ENCODE data around the gene DACH1. TPM values are rescaled to one million over a fixed set of nuclear protein-coding genes. Genes with fewer than 3 reads are reported as not detected.

The DACH1 gene
- polyA plus RNA-seq, 3 donors, result 0.03 to 0.69 (median 0.26) TPM

DNA sequence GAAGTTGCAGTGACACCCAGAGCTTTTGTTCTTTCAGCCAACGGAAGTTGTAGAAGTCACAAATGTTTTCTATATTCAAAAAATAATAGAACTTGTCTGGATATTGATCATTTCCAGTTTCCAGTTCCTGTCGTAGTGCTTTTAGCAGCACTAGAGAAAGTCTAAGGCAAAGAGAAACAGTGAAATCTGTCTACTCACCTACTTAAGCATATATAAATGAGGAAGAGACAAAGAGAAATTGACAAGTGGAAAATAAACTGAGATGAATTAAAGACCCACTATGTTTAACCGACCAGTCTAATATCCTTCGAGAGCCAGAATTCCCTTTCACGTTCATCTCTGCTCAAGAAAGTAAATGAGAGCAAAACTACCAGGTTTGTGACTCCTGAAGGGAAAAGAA lies 36.7 kb downstream of the DACH1 start:
- Mint-ChIP-seq H3K27ac (peak overlapping the region in 3 of 7 donors; percentile 41 to 75 (median 46)), H3K9me3 (peaks cover 0 to 2% (median 0%) of the 10 kb centered on the region in 7 donors), H3K36me3 (no peaks in the 10 kb centered on the region), H3K4me3 (peak overlapping the region; percentile 46 to 68), H3K4me1 (peaks cover 36% of the 10 kb centered on the region), H3K27me3 (ENCODE audit: low read depth in 3 of 3) (peaks cover 0 to 1% (median 0%) of the 10 kb centered on the region in 3 donors)
- Histone ChIP-seq H3K79me2 (ENCODE audit: insufficient read depth, low read length) (peaks cover 52% of the 10 kb centered on the region), H3K9ac (ENCODE audit: insufficient read depth, low read length, poor library complexity, severe bottlenecking) (no peak overlapping the region), H3K4me2 (replicated peaks; ENCODE audit: extremely low read depth, low read length, poor library complexity, severe bottlenecking) (peak overlapping the region; percentile 47), H2AFZ (ENCODE audit: insufficient read depth, low read depth, low read length, poor library complexity, severe bottlenecking) (peak overlapping the region; percentile 54), H3K4me1 (ENCODE audit: control insufficient read depth in 1 of 2, insufficient read depth in 2 of 2, low read length in 2 of 2) (peaks cover 18 to 25% of the 10 kb centered on the region in 2 donors), H3K36me3 (replicated peaks in 1 of 2; ENCODE audit: control insufficient read depth in 1 of 2, insufficient read depth in 2 of 2, low read length in 2 of 2) (no peaks in the 10 kb centered on the region), H3K4me3 (replicated peaks in 1 of 3; ENCODE audit: low read depth in 2 of 3, low read length in 3 of 3) (peak overlapping the region in 1 of 3 experiments; percentile 27), H3K9me3 (replicated peaks in 1 of 2; ENCODE audit: control insufficient read depth in 1 of 2, insufficient read depth in 1 of 2, low read length in 2 of 2) (no peaks in the 10 kb centered on the region), H4K20me1 (ENCODE audit: insufficient read depth, low read length) (no peaks in the 10 kb centered on the region), H3K27ac (ENCODE audit: low read depth in 1 of 2, low read length in 2 of 2) (peak overlapping the region in 1 of 2 donors; percentile 51), H3K27me3 (ENCODE audit: control insufficient read depth in 2 of 2, insufficient read depth in 2 of 2, low read length in 2 of 2) (no peaks in the 10 kb centered on the region)
- TF ChIP-seq, protein P1, sequence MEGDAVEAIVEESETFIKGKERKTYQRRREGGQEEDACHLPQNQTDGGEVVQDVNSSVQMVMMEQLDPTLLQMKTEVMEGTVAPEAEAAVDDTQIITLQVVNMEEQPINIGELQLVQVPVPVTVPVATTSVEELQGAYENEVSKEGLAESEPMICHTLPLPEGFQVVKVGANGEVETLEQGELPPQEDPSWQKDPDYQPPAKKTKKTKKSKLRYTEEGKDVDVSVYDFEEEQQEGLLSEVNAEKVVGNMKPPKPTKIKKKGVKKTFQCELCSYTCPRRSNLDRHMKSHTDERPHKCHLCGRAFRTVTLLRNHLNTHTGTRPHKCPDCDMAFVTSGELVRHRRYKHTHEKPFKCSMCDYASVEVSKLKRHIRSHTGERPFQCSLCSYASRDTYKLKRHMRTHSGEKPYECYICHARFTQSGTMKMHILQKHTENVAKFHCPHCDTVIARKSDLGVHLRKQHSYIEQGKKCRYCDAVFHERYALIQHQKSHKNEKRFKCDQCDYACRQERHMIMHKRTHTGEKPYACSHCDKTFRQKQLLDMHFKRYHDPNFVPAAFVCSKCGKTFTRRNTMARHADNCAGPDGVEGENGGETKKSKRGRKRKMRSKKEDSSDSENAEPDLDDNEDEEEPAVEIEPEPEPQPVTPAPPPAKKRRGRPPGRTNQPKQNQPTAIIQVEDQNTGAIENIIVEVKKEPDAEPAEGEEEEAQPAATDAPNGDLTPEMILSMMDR (IDR thresholded peaks at IDR 0.05), result no peak
- no CpG with 5 or more reads among the region's 5 CpGs for WGBS (ENCODE audit: insufficient coverage)
- no peak for DNase-seq
- intact Hi-C loops (cut with micrococcal nuclease), result no loop called here

DNA sequence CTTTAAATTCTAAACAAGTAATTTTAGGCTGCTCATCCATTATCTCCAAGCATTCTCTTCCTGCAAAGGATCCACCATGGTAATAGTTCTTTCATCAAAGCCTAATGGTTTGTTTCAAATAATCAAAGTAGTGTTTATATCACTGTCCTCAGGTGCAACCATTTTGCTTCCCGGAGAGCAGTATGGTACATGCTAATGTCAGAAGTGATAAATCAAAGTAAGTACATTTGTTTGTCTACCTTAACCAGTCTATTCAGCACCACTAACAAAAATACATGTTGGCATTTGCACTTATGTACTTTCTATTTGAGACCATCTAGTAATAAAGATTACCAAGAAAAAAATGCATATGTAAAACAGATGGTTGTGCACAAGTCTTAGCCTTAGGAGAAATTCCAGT lies 37.5 kb downstream of the DACH1 start:
- Histone ChIP-seq H3K27me3 (ENCODE audit: control insufficient read depth in 2 of 2, insufficient read depth in 2 of 2, low read length in 2 of 2) (no peaks in the 10 kb centered on the region), H3K27ac (ENCODE audit: low read depth in 1 of 2, low read length in 2 of 2) (no peak overlapping the region), H3K9me3 (replicated peaks in 1 of 2; ENCODE audit: control insufficient read depth in 1 of 2, insufficient read depth in 1 of 2, low read length in 2 of 2) (no peaks in the 10 kb centered on the region), H3K4me3 (replicated peaks in 1 of 3; ENCODE audit: low read depth in 2 of 3, low read length in 3 of 3) (no peak overlapping the region), H4K20me1 (ENCODE audit: insufficient read depth, low read length) (no peaks in the 10 kb centered on the region), H2AFZ (ENCODE audit: insufficient read depth, low read depth, low read length, poor library complexity, severe bottlenecking) (no peak overlapping the region), H3K4me1 (ENCODE audit: control insufficient read depth in 1 of 2, insufficient read depth in 2 of 2, low read length in 2 of 2) (peaks cover 18 to 25% of the 10 kb centered on the region in 2 donors), H3K4me2 (replicated peaks; ENCODE audit: extremely low read depth, low read length, poor library complexity, severe bottlenecking) (no peak overlapping the region), H3K36me3 (replicated peaks in 1 of 2; ENCODE audit: control insufficient read depth in 1 of 2, insufficient read depth in 2 of 2, low read length in 2 of 2) (no peaks in the 10 kb centered on the region), H3K79me2 (ENCODE audit: insufficient read depth, low read length) (peaks cover 54% of the 10 kb centered on the region), H3K9ac (ENCODE audit: insufficient read depth, low read length, poor library complexity, severe bottlenecking) (no peak overlapping the region)
- H3K9me3 Mint-ChIP-seq, result peaks cover 0 to 2% (median 0%) of the 10 kb centered on the region in 7 donors
- H3K4me1 Mint-ChIP-seq, result peaks cover 36% of the 10 kb centered on the region
- intact Hi-C loops (cut with micrococcal nuclease), result no loop called here
- WGBS (ENCODE audit: insufficient coverage), result no CpG with 5 or more reads among the region's 1 CpG
- no peak overlapping the region for H3K4me3 Mint-ChIP-seq
- H3K27ac Mint-ChIP-seq, result no peak overlapping the region
- H3K27me3 Mint-ChIP-seq (ENCODE audit: low read depth in 3 of 3), result peaks cover 0 to 1% (median 0%) of the 10 kb centered on the region in 3 donors
- TF ChIP-seq, protein P1 (IDR thresholded peaks at IDR 0.05), result no peak
- no peaks in the 10 kb centered on the region for H3K36me3 Mint-ChIP-seq
- DNase-seq, result no peak

Data from CD14-positive monocyte (primary cell).